Right lobe of liver (tissue), 4 donors: ENCODE data around the gene TMC1.

Source experiments
- POLR2A ChIP-seq: fragments of 450-650 bp; IDR thresholded peaks from one replicate; pipeline ENCODE4 v1.6.1; 2017; ENCODE audit warnings: antibody characterized with exemption, mild to moderate bottlenecking
- TF ChIP-seq, protein P1 (sequence below), 4 donors: fragments of 200-600 bp in 3 of 4; fragments of 450-650 bp in 1 of 4; IDR thresholded peaks; one replicate each; pipeline versions ENCODE4 v1.5.1 to v1.8.0; 2016 to 2022; ENCODE audit warnings: antibody characterized with exemption in 4 of 4, mild to moderate bottlenecking in 2 of 4
- donor health status: DM: no; HTN: no; CAD: no.
- donor health status: DM: no; HTN: no; CAD: no.
- donor health status: DM: no; HTN: yes; CAD: no.

DNA sequence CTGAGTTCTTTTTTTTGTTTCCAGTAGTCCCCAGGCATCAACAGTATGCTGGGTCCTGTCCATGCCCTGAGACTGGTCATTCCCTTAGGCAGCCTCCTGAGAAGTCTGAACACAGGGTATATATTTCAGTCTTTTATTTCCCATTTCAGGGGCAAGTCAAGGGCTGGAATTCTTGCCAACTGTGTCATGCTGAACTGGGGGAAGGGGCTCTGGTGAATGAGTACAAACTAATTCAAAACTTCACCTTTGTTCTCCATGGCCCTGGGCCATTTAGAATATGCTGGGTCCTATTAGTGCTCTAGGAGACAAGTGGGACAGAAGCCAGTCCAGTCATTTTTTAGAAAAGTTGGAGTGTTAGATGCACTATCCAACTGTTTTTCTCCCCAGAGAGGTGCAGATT lies 170.3 kb downstream of the TMC1 start:
- TF ChIP-seq, protein P1, sequence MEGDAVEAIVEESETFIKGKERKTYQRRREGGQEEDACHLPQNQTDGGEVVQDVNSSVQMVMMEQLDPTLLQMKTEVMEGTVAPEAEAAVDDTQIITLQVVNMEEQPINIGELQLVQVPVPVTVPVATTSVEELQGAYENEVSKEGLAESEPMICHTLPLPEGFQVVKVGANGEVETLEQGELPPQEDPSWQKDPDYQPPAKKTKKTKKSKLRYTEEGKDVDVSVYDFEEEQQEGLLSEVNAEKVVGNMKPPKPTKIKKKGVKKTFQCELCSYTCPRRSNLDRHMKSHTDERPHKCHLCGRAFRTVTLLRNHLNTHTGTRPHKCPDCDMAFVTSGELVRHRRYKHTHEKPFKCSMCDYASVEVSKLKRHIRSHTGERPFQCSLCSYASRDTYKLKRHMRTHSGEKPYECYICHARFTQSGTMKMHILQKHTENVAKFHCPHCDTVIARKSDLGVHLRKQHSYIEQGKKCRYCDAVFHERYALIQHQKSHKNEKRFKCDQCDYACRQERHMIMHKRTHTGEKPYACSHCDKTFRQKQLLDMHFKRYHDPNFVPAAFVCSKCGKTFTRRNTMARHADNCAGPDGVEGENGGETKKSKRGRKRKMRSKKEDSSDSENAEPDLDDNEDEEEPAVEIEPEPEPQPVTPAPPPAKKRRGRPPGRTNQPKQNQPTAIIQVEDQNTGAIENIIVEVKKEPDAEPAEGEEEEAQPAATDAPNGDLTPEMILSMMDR (IDR thresholded peaks at IDR 0.05) = no peak
- no peak for TF ChIP-seq POLR2A
